GM21526 (cell line): ENCODE results near the gene KCNT1.

Experiments
- ATAC-seq: cut with Tn5 transposase; IDR thresholded peaks from one replicate; pipeline ENCODE4 v1.9.1; 2021; ENCODE audit warnings: moderate library complexity; ENCODE audit not compliant: unreplicated experiment, low FRiP score

The KCNT1 gene

GRCh38 chr9:135744333-135745070 is 42.5 kb downstream of the KCNT1 start:
- ATAC-seq, result no peak

- ATAC-seq, result no peak
These were observed 43.2 kb downstream of the KCNT1 start for GRCh38 chr9:135745189-135745588.

- no peak for ATAC-seq
These were observed 43.8 kb downstream of the KCNT1 start for GRCh38 chr9:135745686-135746324.

GRCh38 chr9:135746565-135746964 is 44.6 kb downstream of the KCNT1 start:
- ATAC-seq, result no peak

GRCh38 chr9:135747311-135747710 is 45.3 kb downstream of the KCNT1 start:
- no peak for ATAC-seq

GRCh38 chr9:135748676-135749075 is 46.7 kb downstream of the KCNT1 start:
- ATAC-seq, result no peak

GRCh38 chr9:135749171-135750045 is 47.4 kb downstream of the KCNT1 start:
- no peak for ATAC-seq

GRCh38 chr9:135750786-135751185 is 48.8 kb downstream of the KCNT1 start:
- no peak for ATAC-seq

GRCh38 chr9:135751501-135751900 is 49.5 kb downstream of the KCNT1 start:
- no peak for ATAC-seq

- no peak for ATAC-seq
These were observed 50.6 kb downstream of the KCNT1 start for GRCh38 chr9:135752281-135753204.

GRCh38 chr9:135753391-135754105 is 51.6 kb downstream of the KCNT1 start:
- ATAC-seq, result no peak

- ATAC-seq, result no peak
These were observed 54.6 kb downstream of the KCNT1 start for GRCh38 chr9:135756576-135756975.

GRCh38 chr9:135757356-135757755 is 55.4 kb downstream of the KCNT1 start:
- no peak for ATAC-seq

GRCh38 chr9:135758056-135758455 is 56.1 kb downstream of the KCNT1 start:
- ATAC-seq, result no peak

- no peak for ATAC-seq
These were observed 56.9 kb downstream of the KCNT1 start for GRCh38 chr9:135758870-135759269.

- ATAC-seq, result no peak
These were observed 57.8 kb downstream of the KCNT1 start for GRCh38 chr9:135759676-135760300.

GRCh38 chr9:135760465-135760864 is 58.5 kb downstream of the KCNT1 start:
- no peak for ATAC-seq

GRCh38 chr9:135761150-135761844 is 59.3 kb downstream of the KCNT1 start:
- no peak for ATAC-seq

- no peak for ATAC-seq
These were observed 59.8 kb downstream of the KCNT1 start for GRCh38 chr9:135761845-135762168.
